ENCODE measurements around the gene COX7A1.
"Not testable (repeated sequence)": the region's sequence is repeated elsewhere in the genome, so short reads cannot be mapped to it uniquely, and the experiment has no call there.

DNA sequence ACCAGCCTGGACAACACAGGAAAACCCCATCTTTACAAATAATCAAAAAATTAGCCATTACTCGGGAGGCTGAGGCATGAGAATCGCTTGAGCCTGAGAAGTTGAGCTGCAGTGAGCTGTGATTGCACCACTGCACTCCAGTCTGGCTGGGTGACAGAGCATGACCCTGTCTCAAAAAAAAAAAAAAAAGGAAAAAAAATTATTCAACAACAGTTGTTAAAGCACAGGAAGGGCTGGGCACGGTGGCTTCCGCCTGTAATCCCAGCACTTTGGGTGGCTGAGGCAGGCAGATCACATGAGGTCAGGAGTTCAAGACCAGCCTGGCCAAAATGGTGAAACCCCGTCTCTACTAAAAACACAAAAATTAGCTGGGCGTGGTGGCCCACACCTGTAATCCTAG, 21.0 kb downstream of the COX7A1 start:
- not testable (repeated sequence) for TF ChIP-seq FOXK2 (IDR thresholded peaks at IDR 0.05); TBL1XR1 (IDR thresholded peaks at IDR 0.05; ENCODE audit: low read depth, low read length); CTCF (IDR thresholded peaks at IDR 0.05 in 2 of 3, conservative IDR thresholded peaks at IDR 0.05 in 1 of 3; ENCODE audit: control insufficient read depth in 2 of 3, extremely low read depth in 1 of 3, insufficient read depth in 1 of 3, low read depth in 3 of 3, low read length in 3 of 3); POLR2AphosphoS5 (IDR thresholded peaks at IDR 0.05; ENCODE audit: low read length); TCF7 (IDR thresholded peaks at IDR 0.05; ENCODE audit: borderline replicate concordance); RCOR1 (conservative IDR thresholded peaks at IDR 0.05; ENCODE audit: low read depth, low read length); CHD2 (IDR thresholded peaks at IDR 0.05; ENCODE audit: borderline replicate concordance, low read depth, low read length); ZNF207 (IDR thresholded peaks at IDR 0.05; ENCODE audit: borderline replicate concordance); NR2F1 (conservative IDR thresholded peaks at IDR 0.05); USF2 (IDR thresholded peaks at IDR 0.05; ENCODE audit: borderline replicate concordance, low read depth, low read length); EZH2 (IDR thresholded peaks at IDR 0.05; ENCODE audit: borderline replicate concordance, control insufficient read depth, low read depth, low read length); MAX (IDR thresholded peaks at IDR 0.05; ENCODE audit: low read depth, low read length); REST (IDR thresholded peaks at IDR 0.05; ENCODE audit: low read depth, low read length)
- TF ChIP-seq, protein P1, sequence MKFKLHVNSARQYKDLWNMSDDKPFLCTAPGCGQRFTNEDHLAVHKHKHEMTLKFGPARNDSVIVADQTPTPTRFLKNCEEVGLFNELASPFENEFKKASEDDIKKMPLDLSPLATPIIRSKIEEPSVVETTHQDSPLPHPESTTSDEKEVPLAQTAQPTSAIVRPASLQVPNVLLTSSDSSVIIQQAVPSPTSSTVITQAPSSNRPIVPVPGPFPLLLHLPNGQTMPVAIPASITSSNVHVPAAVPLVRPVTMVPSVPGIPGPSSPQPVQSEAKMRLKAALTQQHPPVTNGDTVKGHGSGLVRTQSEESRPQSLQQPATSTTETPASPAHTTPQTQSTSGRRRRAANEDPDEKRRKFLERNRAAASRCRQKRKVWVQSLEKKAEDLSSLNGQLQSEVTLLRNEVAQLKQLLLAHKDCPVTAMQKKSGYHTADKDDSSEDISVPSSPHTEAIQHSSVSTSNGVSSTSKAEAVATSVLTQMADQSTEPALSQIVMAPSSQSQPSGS (IDR thresholded peaks at IDR 0.05; ENCODE audit: low read length): not testable (repeated sequence)

Data from GM12878 (cell line).